GM19468 (cell line): Measurements from ENCODE around the gene ABLIM1.

Source experiments
- ATAC-seq: cut with Tn5 transposase; IDR thresholded peaks from one replicate; pipeline ENCODE4 v1.9.1; 2021; ENCODE audit warnings: mild to moderate bottlenecking, moderate library complexity, moderate number of reproducible peaks; ENCODE audit not compliant: unreplicated experiment; ENCODE audit errors: extremely low read depth

ABLIM1 gene

GRCh38 chr10:114526126-114526503 is 132.0 kb downstream of the ABLIM1 start:
- ATAC-seq: peak; percentile 7

DNA sequence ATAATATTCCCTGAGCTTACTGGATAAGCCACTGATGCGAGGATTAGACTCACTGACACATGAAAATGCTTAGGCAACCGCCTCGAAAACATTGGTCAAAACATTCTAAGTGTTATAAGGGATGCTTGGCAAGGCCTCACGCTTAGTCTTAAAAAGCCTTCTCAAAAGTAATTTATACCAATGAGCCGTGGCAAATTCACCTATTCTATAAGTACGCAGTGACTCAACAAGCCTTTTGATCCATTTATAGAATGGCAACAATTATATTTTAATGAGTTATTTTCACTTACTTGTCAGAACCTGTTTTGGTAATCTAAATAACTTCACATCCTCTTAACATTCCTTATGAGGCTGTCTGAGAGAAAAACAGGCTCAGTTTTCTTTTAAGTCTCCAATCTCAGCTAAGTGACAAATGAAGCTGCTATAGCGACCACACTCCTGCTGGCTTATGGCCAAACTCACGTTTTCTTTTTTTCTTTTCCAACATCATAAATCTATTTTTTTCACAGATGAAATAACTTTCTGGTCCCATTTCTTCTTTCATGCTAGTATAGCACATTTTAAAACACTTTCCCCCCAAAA is 132.6 kb downstream of the ABLIM1 start:
- ATAC-seq: no peak

- no peak for ATAC-seq
These were observed 134.2 kb downstream of the ABLIM1 start for GRCh38 chr10:114523876-114524275.

DNA sequence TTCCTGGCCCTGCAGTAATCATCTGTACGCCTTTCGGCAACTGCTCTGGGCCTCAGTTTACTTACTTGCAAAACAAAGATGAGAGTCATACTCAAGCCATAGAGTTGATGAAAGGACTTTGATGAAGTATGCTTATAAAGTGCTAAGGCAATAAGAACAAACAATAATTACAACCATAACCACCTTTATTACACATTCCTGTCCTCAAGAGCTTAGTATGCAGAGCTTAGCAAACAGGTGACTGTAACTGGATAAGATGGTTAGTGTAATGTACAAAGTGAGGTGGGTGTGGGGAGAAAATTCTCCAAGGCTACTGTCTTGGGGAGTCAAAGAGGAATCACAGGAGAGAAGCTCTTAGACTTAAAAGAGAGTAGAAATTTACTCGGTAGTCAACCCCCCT is 136.8 kb downstream of the ABLIM1 start:
- no peak for ATAC-seq

DNA sequence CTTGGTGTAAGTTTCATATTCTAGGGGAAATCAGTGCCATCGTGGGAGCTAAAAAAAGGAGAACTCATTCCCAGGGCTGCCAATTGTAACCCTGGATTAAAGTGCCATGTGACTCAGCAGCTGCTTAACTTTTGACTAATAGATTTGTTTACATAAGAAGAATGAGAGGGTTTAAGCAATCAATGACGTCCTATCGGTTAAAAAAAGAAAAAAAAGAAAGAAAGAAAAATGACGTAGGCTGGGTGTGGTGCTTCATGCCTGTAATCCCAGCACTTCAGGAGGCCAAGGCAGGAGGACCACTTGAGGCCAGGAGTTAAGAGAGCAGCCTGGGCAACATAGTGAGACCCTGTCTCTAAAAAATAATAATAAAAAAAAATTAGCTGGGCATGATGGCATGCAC is 137.6 kb downstream of the ABLIM1 start:
- ATAC-seq: no peak

GRCh38 chr10:114519756-114520293 is 138.2 kb downstream of the ABLIM1 start:
- no peak for ATAC-seq

GRCh38 chr10:114519306-114519669 is 138.8 kb downstream of the ABLIM1 start:
- no peak for ATAC-seq

- ATAC-seq: no peak
These were observed 139.4 kb downstream of the ABLIM1 start for GRCh38 chr10:114518401-114519305.

DNA sequence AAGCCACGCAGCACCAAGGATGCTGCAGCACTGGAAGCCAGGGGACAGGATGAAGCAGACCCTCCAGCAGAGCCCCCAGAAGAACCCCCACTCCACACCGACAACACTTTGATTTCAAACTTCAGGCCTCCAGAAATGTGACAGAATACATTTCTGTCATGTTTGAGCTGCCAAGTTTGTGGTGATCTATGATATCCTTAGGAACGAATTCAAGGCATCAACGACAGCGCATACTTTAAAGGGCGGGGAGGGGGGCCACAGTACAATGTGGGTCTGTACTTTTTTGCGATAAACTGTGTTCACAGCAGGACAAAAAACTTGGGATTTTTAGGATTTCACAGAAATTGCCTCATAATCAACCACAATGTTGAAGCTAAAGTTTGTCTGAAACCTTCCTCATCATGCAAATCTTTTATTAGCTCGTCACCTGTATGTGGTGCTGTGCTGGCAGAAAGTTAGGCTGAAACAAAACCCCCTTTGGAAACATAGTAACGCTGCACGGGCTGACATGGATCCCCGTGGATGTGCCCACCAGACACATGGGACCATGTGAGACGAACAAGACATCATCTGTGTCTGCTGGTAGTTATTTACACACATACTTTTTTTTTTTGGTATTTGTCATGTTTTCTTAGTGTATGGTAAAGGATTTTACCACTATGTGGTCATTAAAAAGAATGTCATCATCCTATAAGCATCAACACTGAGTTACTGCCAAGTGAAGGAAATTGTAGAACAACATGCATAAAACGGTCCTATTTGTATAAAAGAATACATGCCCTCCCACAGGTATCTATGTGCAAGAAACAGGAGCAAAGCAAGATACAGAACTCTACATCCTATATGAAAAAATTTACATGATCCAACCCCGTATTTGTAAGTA is 140.5 kb downstream of the ABLIM1 start:
- no peak for ATAC-seq

DNA sequence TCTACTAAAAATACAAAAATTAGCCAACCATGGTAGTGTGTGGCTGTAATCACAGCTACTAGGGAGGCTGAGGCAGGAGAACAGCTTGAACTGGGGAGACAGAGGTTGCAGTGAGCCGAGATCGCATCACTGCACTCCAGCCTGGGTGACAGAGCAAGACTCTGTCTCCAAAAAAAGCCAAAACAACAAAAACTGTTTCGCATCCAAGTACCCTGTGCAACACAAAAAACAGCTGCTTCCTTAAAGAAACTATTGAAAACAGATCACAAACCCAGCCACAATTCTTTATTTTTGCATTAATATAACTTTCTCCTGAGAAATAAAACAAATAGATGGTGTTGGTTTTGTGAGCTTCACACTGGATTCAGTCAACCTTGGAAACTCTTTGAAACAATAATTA is 141.7 kb downstream of the ABLIM1 start:
- no peak for ATAC-seq

DNA sequence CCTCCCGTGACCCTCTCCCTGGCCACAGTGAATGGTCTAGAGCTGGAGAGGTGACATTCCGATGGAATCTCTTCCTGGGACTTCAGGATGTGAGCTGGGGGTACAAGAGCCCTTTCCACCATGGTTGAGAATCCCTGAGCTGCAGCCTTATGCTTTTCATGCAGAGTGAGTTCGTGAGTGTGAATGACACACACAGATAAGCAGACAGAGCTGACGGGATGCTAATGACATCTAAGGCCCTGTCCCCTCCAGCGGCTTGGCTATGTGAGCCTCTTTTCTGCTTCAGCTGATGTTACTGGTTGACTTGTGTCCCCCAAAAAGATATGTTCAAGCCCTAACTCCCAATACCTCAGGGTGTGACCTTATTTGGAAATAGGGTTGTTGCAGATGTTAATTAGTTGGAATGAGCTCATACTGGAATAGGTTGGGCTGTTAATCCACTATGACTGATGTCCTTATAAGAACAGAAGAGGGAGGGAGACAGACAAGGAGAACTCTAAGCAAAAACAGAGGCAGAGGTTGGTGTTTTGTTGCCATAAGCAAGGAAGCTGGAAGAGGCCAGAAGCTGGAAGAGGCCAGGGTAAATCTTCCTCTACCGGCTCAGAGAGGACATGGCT is 142.7 kb downstream of the ABLIM1 start:
- ATAC-seq: no peak

- ATAC-seq: no peak
These were observed 144.7 kb downstream of the ABLIM1 start for GRCh38 chr10:114513381-114513792.

DNA sequence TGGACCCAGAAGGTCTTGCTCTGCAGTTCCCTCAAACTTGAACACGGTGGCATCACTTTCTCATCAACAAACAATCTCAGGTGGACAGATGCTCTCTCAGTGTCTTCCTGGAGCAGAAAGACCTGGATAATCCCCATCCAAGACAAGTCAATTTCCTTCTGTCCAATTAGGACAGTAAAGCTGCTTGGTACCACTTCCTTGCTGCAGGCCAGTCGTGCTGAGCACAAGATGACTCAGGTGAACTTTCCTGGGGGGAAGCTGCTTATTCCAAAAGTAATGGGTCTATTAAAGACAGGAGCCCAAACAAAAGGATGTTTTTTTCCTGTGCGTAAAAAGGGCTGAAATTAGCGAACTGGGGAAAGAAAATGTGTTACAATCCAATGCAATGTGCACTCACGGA is 146.2 kb downstream of the ABLIM1 start:
- ATAC-seq: no peak

DNA sequence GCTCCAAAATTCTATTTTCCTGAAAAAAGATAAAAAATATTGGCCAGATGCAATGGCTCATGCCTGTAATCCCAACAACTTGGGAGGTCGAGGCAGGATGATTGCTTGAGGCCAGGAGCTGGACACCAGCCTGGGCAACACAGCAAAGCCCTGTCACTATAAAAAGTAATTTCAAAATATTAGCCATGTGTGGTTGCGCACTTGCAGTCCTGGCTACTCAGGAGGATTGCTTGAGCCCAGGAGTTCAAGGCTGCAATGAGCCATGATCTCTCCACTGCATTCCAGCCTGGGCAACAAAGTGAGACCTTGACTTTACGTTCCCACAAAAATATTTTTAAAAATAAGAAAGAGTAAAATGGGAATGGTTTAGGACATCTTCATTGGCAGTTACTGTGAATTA is 149.7 kb downstream of the ABLIM1 start:
- ATAC-seq: no peak

GRCh38 chr10:114507449-114507848 is 150.6 kb downstream of the ABLIM1 start:
- ATAC-seq: no peak

- ATAC-seq: no peak
These were observed 151.1 kb downstream of the ABLIM1 start for GRCh38 chr10:114506871-114507385.

- no peak for ATAC-seq
These were observed 153.1 kb downstream of the ABLIM1 start for GRCh38 chr10:114504769-114505579.

- ATAC-seq: no peak
These were observed 156.0 kb downstream of the ABLIM1 start for GRCh38 chr10:114502074-114502473.

DNA sequence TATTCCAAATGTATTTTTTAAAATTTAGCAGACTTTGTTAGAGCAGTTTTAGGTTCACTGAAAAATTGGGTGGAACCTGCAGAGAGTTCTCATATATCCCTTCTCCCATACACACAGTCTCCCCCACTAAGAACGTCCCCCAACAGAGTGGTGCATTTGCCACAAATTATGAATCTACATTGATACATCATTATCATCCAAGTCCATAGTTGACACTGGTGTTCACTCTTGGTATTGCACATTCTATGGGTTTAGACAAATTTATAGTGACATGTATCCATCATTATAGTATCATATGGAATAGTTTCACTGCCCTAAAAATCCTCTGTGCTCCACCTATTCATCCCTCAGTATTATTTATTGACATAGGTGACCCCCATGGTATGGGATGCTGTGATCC is 156.4 kb downstream of the ABLIM1 start:
- ATAC-seq: no peak
